ENCODE measurements around the gene UBE2E3.

UBE2E3 gene

DNA sequence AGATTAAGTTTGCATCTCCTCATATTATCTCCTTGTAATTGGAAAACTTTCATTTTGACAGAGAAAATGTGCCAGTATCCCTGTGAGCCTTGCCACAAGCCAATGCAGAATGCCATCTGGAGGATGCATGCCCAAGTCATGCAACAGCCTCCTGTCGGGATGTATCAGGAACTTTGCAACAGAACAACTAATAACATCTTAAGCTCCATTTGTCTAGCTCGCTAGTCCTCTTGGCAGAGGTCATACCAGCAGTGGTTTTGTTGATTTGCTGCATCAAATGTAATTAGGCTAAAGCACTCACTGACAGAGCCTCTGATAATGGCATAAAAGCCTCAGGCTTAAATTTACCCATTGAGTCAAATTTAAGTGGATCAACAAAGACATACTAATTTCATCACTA, 125.8 kb downstream of the UBE2E3 start:
- DNase-seq (ENCODE audit: low read depth), result no peak
- TF ChIP-seq, protein P1, sequence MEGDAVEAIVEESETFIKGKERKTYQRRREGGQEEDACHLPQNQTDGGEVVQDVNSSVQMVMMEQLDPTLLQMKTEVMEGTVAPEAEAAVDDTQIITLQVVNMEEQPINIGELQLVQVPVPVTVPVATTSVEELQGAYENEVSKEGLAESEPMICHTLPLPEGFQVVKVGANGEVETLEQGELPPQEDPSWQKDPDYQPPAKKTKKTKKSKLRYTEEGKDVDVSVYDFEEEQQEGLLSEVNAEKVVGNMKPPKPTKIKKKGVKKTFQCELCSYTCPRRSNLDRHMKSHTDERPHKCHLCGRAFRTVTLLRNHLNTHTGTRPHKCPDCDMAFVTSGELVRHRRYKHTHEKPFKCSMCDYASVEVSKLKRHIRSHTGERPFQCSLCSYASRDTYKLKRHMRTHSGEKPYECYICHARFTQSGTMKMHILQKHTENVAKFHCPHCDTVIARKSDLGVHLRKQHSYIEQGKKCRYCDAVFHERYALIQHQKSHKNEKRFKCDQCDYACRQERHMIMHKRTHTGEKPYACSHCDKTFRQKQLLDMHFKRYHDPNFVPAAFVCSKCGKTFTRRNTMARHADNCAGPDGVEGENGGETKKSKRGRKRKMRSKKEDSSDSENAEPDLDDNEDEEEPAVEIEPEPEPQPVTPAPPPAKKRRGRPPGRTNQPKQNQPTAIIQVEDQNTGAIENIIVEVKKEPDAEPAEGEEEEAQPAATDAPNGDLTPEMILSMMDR (IDR thresholded peaks at IDR 0.05; ENCODE audit: low read depth, low read length), result no peak
- TF ChIP-seq MYC (IDR thresholded peaks at IDR 0.05; ENCODE audit: low read depth, low read length) (no peak), POLR2A (IDR thresholded peaks at IDR 0.05; ENCODE audit: extremely low read depth, insufficient read length) (no peak), MAX (IDR thresholded peaks at IDR 0.05; ENCODE audit: low read depth, low read length) (no peak)
- no peak overlapping the region for H3K4me3 ChIP-seq (ENCODE audit: low read depth, low read length)

- TF ChIP-seq, protein P1 (IDR thresholded peaks at IDR 0.05; ENCODE audit: low read depth, low read length), result no peak
- TF ChIP-seq MYC (IDR thresholded peaks at IDR 0.05; ENCODE audit: low read depth, low read length) (no peak), POLR2A (IDR thresholded peaks at IDR 0.05; ENCODE audit: extremely low read depth, insufficient read length) (no peak)
- H3K4me3 ChIP-seq (ENCODE audit: low read depth, low read length), result no peak overlapping the region
- DNase-seq (ENCODE audit: low read depth), result peak; percentile 82
Measured at GRCh38 chr2:181106789-181107627, 126.6 kb downstream of the UBE2E3 start.

- TF ChIP-seq MAX (IDR thresholded peaks at IDR 0.05; ENCODE audit: low read depth, low read length), result no peak
- H3K4me3 ChIP-seq (ENCODE audit: low read depth, low read length), result no peak overlapping the region
- DNase-seq (ENCODE audit: low read depth), result no peak
Measured at GRCh38 chr2:181107628-181107945, 127.2 kb downstream of the UBE2E3 start.

- TF ChIP-seq MAX (IDR thresholded peaks at IDR 0.05; ENCODE audit: low read depth, low read length) (no peak), MYC (IDR thresholded peaks at IDR 0.05; ENCODE audit: low read depth, low read length) (no peak), POLR2A (IDR thresholded peaks at IDR 0.05; ENCODE audit: extremely low read depth, insufficient read length) (no peak)
- TF ChIP-seq, protein P1 (IDR thresholded peaks at IDR 0.05; ENCODE audit: low read depth, low read length), result no peak
- DNase-seq (ENCODE audit: low read depth), result no peak
- H3K4me3 ChIP-seq (ENCODE audit: low read depth, low read length), result no peak overlapping the region
Measured at GRCh38 chr2:181111059-181111458, 130.7 kb downstream of the UBE2E3 start.

DNA sequence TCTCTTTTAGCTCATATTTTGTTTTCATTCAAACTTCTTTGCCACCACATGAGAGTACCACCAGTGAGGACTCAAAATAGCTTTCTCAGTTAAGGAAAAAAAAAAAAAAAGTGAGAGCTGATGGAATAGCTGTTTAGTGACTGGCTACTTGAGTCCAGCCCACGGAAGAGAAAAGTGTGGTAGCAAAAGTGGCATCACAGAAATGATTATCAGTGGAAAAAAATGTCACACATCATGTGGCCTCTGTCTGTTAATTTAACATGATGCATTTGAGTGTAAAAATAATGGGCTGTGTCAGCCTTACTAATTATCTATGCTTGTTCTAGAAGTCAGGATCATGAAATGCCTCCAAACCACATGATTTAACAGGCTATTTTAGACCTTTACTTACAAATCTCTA, 132.5 kb downstream of the UBE2E3 start:
- no peak for DNase-seq (ENCODE audit: low read depth)
- H3K4me3 ChIP-seq (ENCODE audit: low read depth, low read length), result no peak overlapping the region
- TF ChIP-seq POLR2A (IDR thresholded peaks at IDR 0.05; ENCODE audit: extremely low read depth, insufficient read length) (no peak), MYC (IDR thresholded peaks at IDR 0.05; ENCODE audit: low read depth, low read length) (no peak), MAX (IDR thresholded peaks at IDR 0.05; ENCODE audit: low read depth, low read length) (no peak)
- TF ChIP-seq, protein P1 (IDR thresholded peaks at IDR 0.05; ENCODE audit: low read depth, low read length), result no peak

All from NB4 (cell line).